ENCODE data around the gene FHIP1A.

The FHIP1A gene

DNA sequence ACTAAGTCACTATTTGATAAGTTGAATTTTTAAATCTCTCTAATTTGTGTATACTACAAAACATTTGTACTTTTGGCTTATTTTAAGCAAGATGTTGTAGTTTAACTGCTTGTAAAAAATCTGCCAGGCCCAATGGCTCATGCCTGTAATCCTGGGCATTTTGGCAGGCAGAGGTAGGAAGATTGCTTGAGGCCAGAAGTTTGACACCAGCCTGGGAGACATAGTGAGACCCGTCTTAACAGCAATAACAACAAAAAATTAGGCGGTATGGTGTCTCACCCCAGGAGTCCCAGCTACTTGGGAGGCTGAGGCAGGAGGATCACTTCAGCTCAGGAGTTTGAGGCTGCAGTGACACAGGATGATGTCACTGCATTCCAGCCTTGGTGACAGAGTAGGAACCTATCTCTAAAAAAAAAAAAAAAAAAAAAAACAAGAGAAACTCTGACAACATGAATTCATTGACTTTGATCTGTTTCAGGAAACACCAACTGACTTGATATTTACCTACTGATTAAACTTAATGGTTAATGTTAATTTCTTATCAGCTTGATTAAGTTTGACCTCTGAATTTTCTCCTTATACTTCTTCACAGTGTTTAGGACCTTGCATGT lies 8.9 kb downstream of the FHIP1A start:
- DNase-seq (ENCODE audit: low spot score) = no peak

DNA sequence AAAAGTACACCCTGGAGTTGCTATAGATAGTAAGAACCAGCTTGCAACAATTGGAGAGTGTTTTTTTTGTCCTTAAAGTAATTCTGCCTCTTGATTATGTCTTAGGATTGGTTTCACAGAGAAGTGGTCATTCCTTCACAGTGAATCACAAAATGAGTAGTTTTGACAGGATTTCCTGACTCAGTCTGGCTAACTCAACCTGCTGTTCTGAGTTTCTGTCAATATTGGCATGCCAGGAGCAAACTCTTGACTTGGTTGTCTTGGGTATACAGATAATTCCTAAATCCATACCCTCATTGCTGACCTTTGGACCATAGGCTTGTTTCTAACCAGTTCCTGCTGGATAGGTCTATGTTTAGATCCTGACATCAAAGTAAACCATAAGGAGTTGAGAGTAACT lies 9.4 kb downstream of the FHIP1A start:
- DNase-seq (ENCODE audit: low spot score) = no peak

DNA sequence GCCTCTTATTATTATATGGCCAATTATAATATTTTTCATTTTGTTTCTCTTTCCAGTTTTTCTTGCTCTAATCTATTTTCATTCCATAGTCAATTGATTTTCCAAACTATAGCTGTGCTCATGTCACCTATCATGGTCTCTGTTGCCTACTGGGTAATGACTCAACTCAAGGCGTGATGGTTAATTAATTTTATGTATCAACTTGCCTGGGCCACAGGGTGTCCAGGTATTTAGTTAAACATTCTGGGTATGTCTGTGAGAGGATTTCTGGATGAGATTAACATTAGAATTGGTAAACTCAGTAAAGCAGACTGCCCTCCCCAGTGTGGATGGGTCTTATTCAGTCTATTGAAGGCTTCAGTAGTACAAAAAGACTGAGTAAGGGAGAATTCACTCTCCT lies 9.9 kb downstream of the FHIP1A start:
- DNase-seq (ENCODE audit: low spot score) = no peak

DNA sequence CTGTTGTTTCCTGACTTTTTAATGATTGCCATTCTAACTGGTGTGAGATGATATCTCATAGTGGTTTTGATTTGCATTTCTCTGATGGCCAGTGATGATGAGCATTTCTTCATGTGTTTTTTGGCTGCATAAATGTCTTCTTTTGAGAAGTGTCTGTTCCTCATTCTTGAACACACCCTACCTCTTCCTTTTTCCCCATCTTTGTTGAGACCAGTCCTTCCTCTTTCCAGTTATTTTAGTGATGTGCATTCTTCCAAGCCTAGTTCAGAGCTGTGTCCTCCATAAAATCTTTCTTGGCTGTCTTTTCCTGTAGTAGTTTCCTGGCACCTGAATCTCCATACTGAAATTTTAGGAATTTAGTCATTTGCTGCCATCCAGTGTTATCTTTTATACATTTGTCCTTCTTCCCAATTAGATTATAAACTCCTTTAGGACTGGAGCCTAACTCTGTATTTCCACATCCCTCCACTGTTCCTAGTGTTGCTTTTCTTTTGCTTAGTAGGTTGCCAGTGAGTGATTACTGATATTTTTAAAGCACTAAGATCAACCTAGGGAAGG lies 11.4 kb downstream of the FHIP1A start:
- no peak for DNase-seq (ENCODE audit: low spot score)

DNA sequence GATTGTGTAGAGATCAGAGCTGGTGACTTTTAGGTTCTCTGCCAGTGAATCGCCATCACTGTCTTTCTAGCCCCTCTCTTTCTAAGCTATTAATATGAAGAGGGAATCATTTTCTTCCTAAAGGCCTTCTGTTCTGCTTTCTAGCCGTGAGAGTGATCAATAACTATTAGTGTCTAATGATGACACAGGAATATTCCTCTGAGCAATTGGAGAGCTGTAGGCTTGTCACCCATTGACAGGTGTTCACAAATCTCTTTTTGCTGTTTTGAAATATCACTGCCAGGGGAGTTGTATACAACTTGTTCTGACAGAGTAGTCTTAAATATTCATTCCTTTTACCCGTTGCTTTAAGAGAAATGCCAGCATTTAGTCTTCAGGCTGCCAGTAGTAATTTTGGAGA lies 13.9 kb downstream of the FHIP1A start:
- DNase-seq (ENCODE audit: low spot score) = no peak

DNA sequence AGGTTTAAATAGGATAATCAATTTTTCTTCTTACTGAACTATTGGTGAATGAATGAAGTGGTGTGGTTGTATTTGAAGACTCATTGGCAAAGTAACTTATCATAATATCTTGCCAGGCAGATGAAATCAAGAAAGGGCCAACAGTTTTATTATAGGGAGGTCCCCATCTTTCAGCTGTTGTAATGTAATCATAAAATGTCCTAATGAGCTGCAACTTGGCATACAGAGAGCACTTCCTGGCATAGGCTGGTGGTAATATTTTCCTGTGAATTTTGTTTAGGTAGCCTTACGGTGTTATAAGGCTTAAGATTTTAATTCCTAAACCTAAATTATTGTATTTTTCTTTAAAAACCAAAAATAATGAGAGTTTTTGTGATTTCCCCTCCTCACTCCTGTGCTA lies 17.5 kb downstream of the FHIP1A start:
- no peak for DNase-seq (ENCODE audit: low spot score)

DNA sequence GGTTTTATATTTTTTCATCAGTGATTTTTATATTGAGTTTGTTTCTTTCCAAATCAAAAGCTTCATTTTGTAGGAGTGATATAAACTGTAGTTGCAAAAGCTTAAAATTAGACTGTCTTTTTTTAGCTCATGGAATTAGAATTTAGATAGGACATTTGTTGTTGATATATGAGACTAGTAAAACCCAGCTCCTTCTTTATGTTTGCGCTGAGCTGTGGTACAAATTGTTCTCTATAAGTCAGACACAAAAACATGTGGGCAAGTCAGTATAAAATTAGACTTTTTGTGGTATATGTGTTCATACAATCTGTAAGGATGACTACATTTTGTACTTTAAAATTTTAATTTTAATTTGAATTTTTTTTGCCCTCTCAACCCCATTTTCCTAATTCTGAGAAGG lies 18.3 kb downstream of the FHIP1A start:
- DNase-seq (ENCODE audit: low spot score) = no peak

DNA sequence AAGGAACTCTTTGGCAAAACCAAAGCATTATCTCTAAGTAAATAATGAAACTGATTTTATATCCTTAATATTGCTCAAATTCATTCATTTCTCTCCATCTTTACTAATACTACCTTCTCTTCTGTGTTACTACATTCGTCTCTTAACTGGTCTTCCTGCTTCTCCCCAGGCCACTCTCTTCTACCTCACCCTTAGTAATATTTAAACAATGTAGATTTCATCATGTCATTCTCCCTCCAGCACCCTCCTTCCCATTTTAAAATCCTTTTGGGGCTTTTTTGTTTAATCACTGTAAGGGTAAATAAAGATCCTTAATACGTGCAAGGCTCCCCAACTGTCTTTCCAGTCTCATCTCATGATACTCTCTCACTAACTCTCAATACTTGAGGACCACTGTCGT lies 19.4 kb downstream of the FHIP1A start:
- DNase-seq (ENCODE audit: low spot score) = no peak

DNA sequence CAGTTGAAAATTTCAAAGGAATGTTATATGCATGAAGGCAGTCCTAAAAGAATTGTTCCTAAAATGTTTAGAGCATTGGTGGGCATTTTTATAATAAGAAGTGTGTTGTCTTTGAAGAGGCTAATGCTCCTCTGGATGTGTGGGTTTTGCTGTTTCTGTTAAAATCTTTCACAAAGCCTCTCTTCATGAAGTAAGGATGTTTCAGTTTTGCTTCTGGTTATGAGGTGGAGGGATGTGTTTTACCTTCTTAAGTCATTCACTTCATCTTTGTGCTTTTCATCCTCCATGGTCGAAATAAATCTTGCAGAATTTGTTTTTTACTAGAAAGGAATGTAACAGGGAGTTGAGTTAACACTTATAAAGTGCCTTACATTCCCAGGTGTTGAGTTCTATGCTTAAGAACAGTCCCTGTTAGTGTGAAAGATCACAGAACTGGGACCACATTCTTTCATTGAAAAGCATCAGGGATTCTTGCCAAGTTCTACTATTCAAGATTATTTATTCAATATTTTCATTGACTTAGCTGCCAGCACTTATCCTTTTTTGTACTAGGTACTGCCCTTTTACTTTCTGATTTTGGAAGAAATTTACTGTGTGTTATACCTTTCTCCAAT lies 21.1 kb downstream of the FHIP1A start:
- no peak for DNase-seq (ENCODE audit: low spot score)

DNA sequence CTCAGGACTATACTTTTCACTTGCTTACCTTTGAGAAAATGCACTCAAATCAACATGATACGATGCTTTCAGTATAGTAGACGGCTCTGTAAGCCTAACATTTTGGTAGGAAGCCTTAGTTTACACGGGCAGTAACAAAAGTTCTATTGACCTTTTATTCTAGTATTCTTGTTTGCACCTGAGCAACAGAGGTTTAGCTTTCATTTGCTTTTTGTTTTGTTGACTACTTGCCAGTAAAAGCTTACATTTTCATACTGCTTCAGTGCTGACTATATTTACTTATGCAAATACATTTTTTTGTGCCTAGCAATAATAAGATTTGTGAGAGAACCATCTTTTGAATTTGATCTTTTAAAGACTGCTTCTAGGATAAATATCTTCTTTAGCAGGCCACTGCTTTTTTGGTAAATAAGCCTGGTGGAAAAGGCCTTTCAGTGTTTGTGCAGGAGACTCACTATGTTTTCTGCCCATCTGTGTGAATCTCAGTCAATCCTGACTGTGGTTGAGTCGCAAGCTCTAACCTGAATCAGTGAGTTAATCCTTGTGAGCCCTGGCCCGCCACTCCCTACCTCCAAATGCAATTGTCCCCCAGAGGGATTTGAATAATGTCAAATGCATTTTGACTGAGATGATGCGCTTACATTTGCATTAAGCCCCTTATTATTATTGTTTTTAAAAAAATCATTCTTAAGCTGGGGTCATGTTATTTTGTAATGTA lies 21.9 kb downstream of the FHIP1A start:
- DNase-seq (ENCODE audit: low spot score) = no peak

DNA sequence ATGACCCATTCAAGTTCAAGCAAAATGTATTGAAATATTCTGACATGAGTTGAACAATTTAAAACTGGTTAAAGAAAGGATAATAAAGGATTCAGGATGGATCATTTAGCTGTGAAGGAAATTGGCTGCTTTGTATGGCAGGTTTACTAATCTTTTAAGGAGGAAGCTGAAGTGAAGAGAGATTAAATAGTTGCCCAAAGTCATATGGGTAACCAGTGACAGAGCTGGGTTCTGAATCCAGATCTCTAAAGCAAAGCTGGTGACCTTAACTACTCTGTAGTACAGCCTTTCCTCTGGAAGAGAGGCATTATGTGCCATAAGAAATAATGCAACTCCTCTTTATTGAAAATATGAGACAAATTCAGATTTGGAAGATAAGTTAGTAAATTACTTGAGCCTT lies 22.8 kb downstream of the FHIP1A start:
- no peak for DNase-seq (ENCODE audit: low spot score)

DNA sequence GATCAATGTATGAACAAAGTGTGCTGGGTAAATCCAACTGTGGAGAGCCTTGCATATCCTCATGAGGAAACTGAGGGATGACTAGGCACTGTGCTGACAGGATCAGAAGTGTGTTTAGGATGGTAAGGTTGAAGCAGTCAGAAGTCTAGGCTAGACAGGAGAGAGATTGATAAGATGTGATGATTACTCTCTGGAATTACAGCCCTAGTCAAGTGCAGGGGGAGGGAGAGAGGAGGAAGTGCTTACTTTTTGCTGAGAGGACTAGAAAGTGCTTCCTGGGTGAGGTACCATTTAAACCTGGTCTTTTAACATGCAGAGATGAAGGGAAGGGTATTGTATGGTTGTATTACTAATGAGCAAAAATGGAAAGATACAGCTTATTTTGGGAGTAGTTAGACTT lies 23.7 kb downstream of the FHIP1A start:
- DNase-seq (ENCODE audit: low spot score) = no peak

DNA sequence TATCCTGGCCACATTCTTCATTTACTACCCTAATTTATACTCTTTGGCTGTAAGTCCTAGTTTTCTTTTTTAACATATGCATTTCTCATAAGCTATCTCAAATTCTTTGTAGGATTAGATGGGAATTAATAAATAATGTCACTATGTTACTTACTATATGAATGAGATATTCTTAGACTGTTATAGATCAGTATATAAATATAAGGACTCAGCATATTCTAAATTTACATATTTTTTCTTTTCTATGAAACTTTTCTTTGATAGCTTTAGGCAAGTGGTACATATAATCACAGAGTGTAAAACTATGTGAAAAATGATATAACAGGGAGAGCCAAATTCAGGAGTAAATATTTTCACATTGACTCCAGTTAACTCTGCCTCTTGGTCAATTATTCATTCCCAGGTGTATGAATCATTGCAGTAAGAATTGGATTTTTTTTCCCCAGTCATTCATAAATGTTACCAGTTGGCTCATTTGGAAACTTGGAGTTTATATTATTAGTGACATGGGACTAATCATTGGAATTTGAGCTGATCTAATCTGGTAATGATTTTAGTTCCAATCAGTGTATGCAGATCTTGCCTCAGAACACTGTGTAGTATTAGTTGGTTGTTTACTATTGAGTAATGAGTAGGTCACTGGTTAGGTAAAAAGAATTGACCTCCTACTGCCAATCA lies 25.3 kb downstream of the FHIP1A start:
- no peak for DNase-seq (ENCODE audit: low spot score)

DNA sequence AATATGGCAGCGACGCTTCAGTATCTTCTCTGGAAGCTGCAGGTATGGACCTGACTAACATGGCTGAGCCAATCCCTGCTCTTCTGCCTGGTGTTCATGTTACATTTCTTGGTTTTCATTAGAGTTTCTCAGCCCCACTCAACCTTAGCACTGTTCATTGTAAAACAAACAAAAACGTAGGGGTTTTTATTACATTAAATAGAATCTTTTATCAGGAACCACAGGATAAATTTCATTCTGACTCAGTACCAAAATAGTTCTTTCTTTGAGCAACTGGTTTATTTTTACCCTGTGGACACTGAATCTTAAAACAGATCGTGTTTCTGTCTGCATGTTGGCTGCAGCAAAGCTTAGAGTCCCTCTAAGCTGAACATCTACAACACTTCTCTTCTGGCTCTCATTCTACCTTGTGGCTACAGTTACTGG lies 27.1 kb downstream of the FHIP1A start:
- DNase-seq (ENCODE audit: low spot score) = no peak

DNA sequence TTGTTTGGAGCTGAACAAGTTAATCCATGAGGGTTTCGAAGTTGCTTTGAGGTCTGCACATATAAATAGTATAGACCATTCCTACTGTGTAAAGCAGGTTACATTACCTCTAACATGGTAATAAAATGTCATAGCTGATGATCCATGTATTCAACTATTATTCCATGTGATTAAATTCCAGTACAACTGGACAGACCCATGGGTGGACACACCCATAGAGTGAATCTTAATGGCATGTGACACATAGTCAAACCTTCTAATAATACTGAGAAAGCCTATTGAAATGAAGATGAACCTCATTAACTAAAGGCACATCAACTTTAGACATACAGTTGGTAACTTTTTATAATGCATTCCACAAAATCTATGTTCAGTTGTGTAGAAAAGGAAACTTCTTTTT lies 28.5 kb downstream of the FHIP1A start:
- DNase-seq (ENCODE audit: low spot score) = no peak

DNA sequence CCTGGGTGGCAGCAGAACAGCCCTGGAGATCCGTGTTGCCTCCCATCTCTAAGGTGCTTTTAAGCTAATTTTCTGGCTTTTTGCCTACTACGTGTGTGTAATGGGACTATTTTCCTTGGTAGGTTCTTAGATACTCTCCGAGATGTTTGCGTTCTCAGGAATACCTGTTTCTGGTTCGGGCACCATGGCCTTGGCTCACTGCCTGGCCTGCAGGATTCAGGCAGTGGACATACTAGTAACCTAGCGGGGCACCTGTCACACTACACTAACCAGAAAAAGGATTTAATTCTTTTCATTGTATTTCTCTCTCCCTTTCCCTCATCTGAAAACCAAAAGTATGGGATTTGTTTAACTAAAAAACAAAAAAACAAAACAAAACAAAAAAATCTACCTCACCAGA lies 29.2 kb downstream of the FHIP1A start:
- DNase-seq (ENCODE audit: low spot score) = no peak

DNA sequence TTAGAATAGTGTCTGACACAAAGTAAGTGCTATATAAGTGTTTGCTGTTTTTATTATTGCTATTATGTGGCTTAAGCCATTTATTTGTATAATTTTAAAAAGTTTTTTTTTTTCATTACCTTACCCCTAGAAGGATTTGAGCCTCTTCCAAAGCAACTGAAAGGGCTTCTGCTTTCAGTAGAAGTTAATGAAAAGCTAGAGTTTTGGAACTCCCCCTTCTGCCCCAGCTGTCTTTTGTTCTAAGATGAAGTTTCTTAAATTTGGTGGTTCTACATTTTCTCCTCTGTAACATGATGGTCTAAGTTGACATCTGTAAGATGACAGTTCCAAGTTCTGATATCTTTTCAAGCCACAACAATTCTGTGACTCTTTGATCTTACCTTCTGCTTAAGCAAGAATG lies 30.3 kb downstream of the FHIP1A start:
- no peak for DNase-seq (ENCODE audit: low spot score)

DNA sequence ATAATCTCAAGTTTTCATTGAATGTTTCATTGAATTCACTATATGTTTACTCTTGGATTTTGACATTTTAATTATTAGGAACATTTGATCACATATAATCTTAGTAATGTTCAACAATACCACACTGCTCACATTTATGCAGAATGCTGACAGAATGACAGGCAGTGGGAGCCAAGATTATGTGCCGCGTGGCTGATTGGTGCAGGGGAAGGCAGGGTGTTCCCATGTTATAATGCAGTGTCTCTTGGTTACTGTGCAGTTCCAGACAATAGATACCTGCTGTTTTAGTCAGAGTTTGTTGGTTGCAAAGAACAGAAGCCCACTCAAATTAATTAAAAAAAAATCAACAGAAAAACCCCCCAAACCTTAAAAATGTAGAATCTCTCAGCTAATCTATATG lies 33.0 kb downstream of the FHIP1A start:
- no peak for DNase-seq (ENCODE audit: low spot score)

DNA sequence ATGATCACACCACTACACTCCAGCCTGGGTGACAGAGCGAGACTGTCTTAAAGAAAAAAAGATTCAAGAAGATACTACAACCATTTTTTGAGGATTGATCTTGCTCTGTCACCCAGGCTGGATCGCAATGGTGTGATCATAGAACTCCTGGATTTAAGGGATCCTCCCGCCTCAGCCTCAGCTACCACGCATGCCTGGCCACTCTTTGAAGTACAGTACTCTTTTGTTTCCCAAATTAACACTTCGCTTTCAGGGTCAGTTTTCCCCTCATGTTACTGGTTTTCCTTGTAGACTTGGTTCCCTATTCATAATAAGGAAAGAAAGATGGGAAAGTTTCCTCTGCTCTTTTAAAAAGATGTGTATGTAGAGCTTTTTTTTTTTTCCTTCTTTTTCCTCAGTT lies 34.3 kb downstream of the FHIP1A start:
- DNase-seq (ENCODE audit: low spot score) = no peak

DNA sequence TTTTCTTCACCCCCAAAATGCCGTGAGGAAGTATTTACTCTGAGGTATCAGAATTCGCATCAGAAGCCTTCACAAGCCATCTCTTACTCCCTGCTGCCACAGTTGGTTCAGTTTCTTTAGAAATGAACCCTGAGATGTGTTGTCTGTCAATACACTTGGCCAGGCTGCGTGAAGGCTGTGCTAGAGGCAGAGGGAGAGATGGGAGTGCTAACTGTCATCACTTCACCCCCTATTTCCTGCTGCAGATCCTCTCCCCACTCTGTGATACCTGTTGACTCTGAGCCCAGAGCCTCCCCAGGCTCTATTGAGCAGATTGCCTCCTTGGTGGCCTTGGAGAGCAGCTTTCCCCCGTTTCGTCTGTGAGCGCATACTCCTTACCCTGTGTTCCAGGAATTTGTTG lies 34.8 kb downstream of the FHIP1A start:
- DNase-seq (ENCODE audit: low spot score) = no peak

DNA sequence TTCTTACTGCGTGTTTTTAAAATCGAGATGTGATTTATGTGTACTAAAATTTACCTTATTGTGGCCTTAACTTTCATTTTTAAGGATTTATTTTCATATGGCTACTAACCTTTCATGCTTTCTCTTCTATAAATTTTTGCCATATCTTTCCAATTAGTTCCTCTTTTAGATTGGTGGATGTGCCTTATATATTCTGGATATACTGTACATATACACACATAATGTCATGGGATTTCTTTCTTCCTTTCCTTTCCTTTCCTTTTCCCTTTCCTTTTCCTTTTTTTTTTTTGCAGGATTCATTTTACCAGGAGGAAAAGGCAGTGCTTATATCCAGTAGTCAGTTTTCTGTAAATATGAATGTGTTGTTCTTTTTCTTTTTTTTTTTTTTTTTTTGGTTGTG lies 37.2 kb downstream of the FHIP1A start:
- DNase-seq (ENCODE audit: low spot score) = no peak

DNA sequence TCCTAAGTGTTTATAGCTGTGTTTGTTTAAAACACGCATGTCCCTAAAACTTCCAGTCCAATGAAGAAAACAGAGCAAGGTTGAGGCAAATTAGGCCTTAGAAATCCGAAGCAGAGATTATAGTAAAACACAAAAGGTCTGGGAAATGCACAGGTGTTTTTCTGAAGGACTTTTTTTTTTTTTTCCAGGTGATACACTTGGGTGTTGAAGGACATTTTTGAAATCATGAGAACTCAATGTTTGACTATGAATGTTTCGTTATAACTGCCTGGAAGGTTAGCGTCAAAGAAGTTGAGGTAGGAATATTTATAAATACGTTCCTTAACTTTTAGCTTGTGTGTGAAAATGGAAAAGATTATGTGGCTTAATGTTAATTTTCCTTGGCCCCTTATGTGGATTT lies 45.5 kb downstream of the FHIP1A start:
- no peak for DNase-seq (ENCODE audit: low spot score)

DNA sequence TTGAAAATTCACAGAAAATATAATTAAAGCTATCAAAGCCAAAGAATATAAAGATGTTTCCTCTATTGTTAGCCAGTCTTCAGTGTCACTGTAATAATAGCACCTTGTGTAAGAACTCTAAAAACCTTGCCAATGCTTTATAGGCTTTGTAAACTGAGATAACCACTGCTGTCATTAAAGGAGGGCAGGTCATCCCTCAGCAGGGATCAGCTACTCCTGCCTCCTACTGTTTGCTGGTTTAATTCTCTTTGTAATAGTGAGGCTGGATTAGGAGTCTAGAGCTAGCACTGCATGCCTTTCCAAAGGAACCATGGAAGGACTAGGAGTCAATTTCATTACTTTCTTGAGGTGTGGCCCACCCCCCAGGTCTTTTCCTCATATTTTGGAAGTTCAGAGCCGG lies 46.2 kb downstream of the FHIP1A start:
- DNase-seq (ENCODE audit: low spot score) = no peak

All from HuH-7.5 (cell line).